Tibial artery (tissue), 4 donors: ENCODE results near the gene SLC35F1.

Source experiments
- DNase-seq, 2 donors: peaks; one replicate each; pipeline ENCODE4 v3.0.0-alpha.2; 2019
- H3K27ac ChIP-seq, 2 donors: fragments of 200-600 bp; sonication (generic) in 1 of 2; 1 replicate in 1 of 2; 2 replicates in 1 of 2; pipeline ENCODE4 v1.5.1; 2018 to 2019; ENCODE audit warnings: mild to moderate bottlenecking in 1 of 2
- H3K27me3 ChIP-seq, 2 donors: fragments of 200-600 bp; sonication (generic) in 1 of 2; one replicate each; pipeline versions ENCODE4 v1.5.1 to v1.6.0; 2016 to 2019
- H3K36me3 ChIP-seq, 3 donors: fragments of 200-600 bp; sonication (generic) in 2 of 3; one replicate each; pipeline ENCODE4 v1.5.1; 2016 to 2019; ENCODE audit warnings: mild to moderate bottlenecking in 2 of 3
- H3K4me1 ChIP-seq, 4 donors: fragments of 200-600 bp; sonication (generic) in 2 of 4; 1 replicate in 3 of 4; 2 replicates in 1 of 4; pipeline ENCODE4 v1.5.1; 2016 to 2019
- H3K4me3 ChIP-seq, 2 donors: fragments of 200-600 bp; sonication (generic) in 1 of 2; 1 replicate in 1 of 2; 2 replicates in 1 of 2; pipeline ENCODE4 v1.5.1; 2018 to 2019; ENCODE audit warnings: mild to moderate bottlenecking in 2 of 2
- H3K9me3 ChIP-seq, 3 donors: fragments of 200-600 bp; sonication (generic) in 1 of 3; one replicate each; pipeline ENCODE4 v1.5.1; 2016 to 2019
- CTCF ChIP-seq, 2 experiments: fragments of 200-600 bp in 1 of 2; fragments of 450-650 bp in 1 of 2; IDR thresholded peaks; one replicate each; pipeline ENCODE4 v1.5.1; 2017 to 2019; ENCODE audit warnings: antibody characterized with exemption in 2 of 2, mild to moderate bottlenecking in 1 of 2, moderate library complexity in 1 of 2
- intact Hi-C: fragments of 100-400 bp; cut with DNase I; formaldehyde crosslinking; loops from one replicate; pipeline ENCODE4 v1.15.0; 2023; ENCODE audit warnings: low total_unique reads

SLC35F1 gene

GRCh38 chr6:118252474-118252873 lies 345.4 kb downstream of the SLC35F1 start:
- Histone ChIP-seq H3K27me3 (peaks cover 0 to 4% of the 10 kb centered on the region in 2 donors), H3K4me1 (no peaks in the 10 kb centered on the region), H3K36me3 (no peaks in the 10 kb centered on the region), H3K27ac (no peak overlapping the region), H3K4me3 (no peak overlapping the region), H3K9me3 (peaks cover 0 to 5% (median 0%) of the 10 kb centered on the region in 3 donors)
- intact Hi-C loops = no loop called here
- no peak for TF ChIP-seq CTCF (IDR thresholded peaks at IDR 0.05)
- DNase-seq = no peak

- no peak for TF ChIP-seq CTCF (IDR thresholded peaks at IDR 0.05)
Measured at GRCh38 chr6:118253741-118254140, 346.7 kb downstream of the SLC35F1 start.

GRCh38 chr6:118260833-118261232 lies 353.8 kb downstream of the SLC35F1 start:
- no peaks in the 10 kb centered on the region for H3K36me3 ChIP-seq
- no peaks in the 10 kb centered on the region for H3K4me1 ChIP-seq
- no peaks in the 10 kb centered on the region for H3K9me3 ChIP-seq
- H3K4me3 ChIP-seq = no peak overlapping the region
- no peak overlapping the region for H3K27ac ChIP-seq
- no peak for DNase-seq
- no peak for TF ChIP-seq CTCF (IDR thresholded peaks at IDR 0.05)
- H3K27me3 ChIP-seq = no peaks in the 10 kb centered on the region
- intact Hi-C loops = no loop called here

More at GRCh38 chr6:118253741-118254140, 346.7 kb downstream of the SLC35F1 start:
- no peak for DNase-seq
- no peaks in the 10 kb centered on the region for H3K4me1 ChIP-seq
- peaks cover 0 to 1% (median 0%) of the 10 kb centered on the region in 3 donors for H3K9me3 ChIP-seq
- H3K36me3 ChIP-seq = no peaks in the 10 kb centered on the region
- intact Hi-C loops = no loop called here
- no peak overlapping the region for H3K27ac ChIP-seq
- H3K27me3 ChIP-seq = peaks cover 0 to 4% of the 10 kb centered on the region in 2 donors
- no peak overlapping the region for H3K4me3 ChIP-seq

- Histone ChIP-seq H3K36me3 (no peaks in the 10 kb centered on the region), H3K4me1 (no peaks in the 10 kb centered on the region), H3K9me3 (no peaks in the 10 kb centered on the region), H3K27me3 (no peaks in the 10 kb centered on the region), H3K4me3 (no peak overlapping the region), H3K27ac (no peak overlapping the region)
- no peak for DNase-seq
- intact Hi-C loops = no loop called here
- peak; percentile 30 to 32 for TF ChIP-seq CTCF (IDR thresholded peaks at IDR 0.05)
Measured at GRCh38 chr6:118263921-118264486, 356.9 kb downstream of the SLC35F1 start.

- no peaks in the 10 kb centered on the region for H3K9me3 ChIP-seq
- no peaks in the 10 kb centered on the region for H3K36me3 ChIP-seq
- no peak overlapping the region for H3K4me3 ChIP-seq
- intact Hi-C loops = loop anchor here (10.0 kb wide), 2 partner anchors 355 to 515 kb away; no protein-coding TSS in a partner anchor
- no peaks in the 10 kb centered on the region for H3K4me1 ChIP-seq
- DNase-seq = no peak
- no peak overlapping the region for H3K27ac ChIP-seq
- TF ChIP-seq CTCF (IDR thresholded peaks at IDR 0.05) = no peak
- no peaks in the 10 kb centered on the region for H3K27me3 ChIP-seq
Measured at GRCh38 chr6:118269659-118270058, 362.6 kb downstream of the SLC35F1 start.
